Vagina (tissue), 2 donors: ENCODE data around the gene HFM1.

Experiments used
- CTCF ChIP-seq, 3 experiments: fragments of 450-650 bp in 2 of 3; fragments of 200-600 bp in 1 of 3; sonication (generic) in 1 of 3; IDR thresholded peaks; one replicate each; pipeline ENCODE4 v1.5.1; 2017 to 2019; ENCODE audit warnings: antibody characterized with exemption in 3 of 3, mild to moderate bottlenecking in 2 of 3, moderate library complexity in 2 of 3
- POLR2A ChIP-seq, 2 donors: fragments of 450-650 bp; IDR thresholded peaks; one replicate each; pipeline ENCODE4 v1.6.1; 2017; ENCODE audit warnings: antibody characterized with exemption in 2 of 2, mild to moderate bottlenecking in 2 of 2, moderate library complexity in 2 of 2
- POLR2AphosphoS5 ChIP-seq, 2 donors: sonication (generic); formaldehyde crosslinking; IDR thresholded peaks; one replicate each; pipeline ENCODE4 v1.9.0; 2017; ENCODE audit warnings: antibody characterized with exemption in 2 of 2, mild to moderate bottlenecking in 2 of 2, low read depth in 1 of 2; ENCODE audit not compliant: insufficient read depth in 1 of 2

DNA sequence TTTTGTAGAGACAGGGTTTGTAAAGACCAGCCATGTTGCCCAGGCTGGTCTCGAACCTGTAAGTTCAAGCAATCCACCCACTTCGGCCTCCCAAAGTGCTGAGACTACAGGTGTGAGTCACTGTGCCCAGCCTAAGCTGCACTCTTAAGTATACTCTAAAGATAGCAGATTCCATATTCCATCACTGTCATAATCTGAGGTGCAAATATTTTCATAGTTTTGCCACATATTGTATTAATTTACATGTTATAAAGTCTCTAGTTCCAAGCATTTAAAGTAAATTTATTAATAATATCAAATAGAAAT lies 121.3 kb downstream of the HFM1 start:
- TF ChIP-seq POLR2A (IDR thresholded peaks at IDR 0.05) = no peak
- TF ChIP-seq CTCF (IDR thresholded peaks at IDR 0.05) = no peak
- TF ChIP-seq POLR2AphosphoS5 (IDR thresholded peaks at IDR 0.05; ENCODE audit: insufficient read depth in 1 of 2, low read depth in 1 of 2) = no peak
